NCI-H2227 (cell line): ENCODE data around the gene CALN1.
"Not testable (repeated sequence)": the region's sequence is repeated elsewhere in the genome, so short reads cannot be mapped to it uniquely, and the experiment has no call there.

Source experiments
- DNase-seq: peaks from one replicate; lab custom pipeline; 2025; ENCODE audit not compliant: unreplicated experiment; lab: John Stamatoyannopoulos, UW

Gene CALN1

DNA sequence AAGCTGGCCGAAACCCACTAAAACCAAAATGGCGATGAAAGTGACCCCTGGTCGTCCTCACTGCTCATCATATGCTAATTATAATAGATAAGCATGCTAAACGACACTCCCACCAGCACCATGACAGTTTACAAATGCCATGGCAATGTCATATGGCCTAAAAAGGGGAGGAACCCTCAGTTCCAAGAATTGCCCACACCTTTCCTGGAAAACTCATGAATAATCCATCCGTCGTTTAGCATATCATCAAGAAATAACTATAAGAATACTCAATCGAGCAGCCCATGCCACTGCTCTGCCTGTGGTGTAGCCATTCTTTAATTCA lies 422.0 kb downstream of the CALN1 start:
- DNase-seq = no peak

DNA sequence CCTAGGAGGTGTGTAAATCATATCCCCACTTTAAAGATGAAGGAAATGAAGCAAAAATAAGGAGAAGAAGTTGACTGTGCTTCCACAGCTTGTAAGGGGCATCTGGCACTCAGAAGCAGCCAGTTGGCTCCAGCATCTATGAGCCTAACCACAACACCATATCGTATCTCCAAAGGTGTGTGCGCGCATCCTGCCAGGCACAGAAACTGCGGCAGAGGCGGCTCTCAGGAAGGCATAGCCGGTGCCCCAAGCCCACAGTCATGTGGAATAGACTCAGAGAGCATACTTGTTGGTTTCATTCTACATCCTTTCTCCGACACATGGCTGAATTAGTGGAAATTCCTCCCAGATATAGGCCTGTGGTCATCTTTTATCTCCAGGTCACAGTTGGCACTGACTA lies 423.9 kb downstream of the CALN1 start:
- DNase-seq = no peak

DNA sequence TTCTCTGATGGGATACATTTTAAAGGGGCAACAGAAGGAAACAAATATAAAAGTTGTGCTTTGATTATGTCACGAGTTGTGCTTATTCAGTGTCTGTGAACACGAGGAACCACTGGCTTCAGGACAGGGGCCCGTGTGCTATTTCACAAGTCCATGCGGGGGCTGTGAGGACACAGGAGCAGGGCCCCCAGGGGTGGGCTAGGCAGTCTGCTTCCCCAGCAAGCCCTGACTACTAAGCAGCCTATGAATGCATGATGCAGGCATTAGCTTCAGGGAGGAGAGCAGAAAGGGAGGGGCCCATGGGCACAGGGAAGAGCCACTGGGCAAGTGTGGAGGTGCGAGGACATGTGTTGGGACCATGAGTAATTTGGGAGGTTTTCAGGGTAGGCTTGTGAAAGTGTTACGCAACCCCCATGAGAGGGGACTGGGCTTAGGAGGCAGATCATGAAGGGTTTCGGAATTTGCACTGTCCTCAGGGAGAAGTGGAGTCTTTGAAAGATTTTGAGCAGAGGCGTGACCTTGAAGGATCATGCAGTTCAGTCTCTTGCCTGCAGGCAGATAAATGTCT lies 424.9 kb downstream of the CALN1 start:
- no peak for DNase-seq

- DNase-seq = no peak
Measured at GRCh38 chr7:71984348-71984747, 427.8 kb downstream of the CALN1 start.

- no peak for DNase-seq
Measured at GRCh38 chr7:71982851-71983250, 429.3 kb downstream of the CALN1 start.

DNA sequence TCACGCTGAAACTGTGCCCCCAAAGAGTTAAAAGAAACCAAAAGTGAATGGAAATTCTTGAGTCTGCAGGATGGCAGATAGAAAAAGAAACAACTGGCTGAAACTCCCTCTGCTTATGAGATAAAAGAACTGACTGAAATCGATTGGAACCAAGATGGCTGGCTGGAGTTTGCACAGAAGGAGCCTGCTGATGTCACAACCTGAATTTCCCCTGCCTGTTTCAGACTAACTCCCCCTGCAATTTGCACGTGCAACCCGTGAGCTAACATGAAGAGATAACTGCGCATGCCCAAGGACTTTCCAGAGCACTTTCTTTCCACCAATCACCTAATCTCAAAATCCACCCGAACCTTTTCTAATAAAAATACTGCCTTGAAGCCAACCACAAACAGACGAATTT lies 435.5 kb downstream of the CALN1 start:
- no peak for DNase-seq

DNA sequence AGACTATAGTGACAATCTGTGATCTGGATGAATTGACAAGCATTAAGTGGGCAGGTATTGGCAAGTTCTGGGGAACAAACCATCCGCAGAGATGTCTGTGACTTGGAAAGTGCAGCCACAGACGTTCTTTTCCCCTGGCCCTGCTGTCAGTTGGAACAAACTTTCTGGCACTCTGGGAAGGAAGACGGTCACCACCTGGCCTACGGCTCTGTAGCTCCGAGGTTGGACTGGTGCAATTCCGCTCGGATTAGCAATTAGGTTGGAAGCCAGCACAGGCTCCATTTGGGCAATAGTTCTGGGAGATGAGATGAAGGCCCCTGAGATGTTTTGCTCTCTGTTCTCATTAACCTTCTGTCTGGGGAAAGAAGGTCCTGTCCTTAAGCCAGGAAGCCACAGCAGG lies 437.5 kb downstream of the CALN1 start:
- no peak for DNase-seq

- no peak for DNase-seq
Measured at GRCh38 chr7:71972534-71972933, 439.6 kb downstream of the CALN1 start.

DNA sequence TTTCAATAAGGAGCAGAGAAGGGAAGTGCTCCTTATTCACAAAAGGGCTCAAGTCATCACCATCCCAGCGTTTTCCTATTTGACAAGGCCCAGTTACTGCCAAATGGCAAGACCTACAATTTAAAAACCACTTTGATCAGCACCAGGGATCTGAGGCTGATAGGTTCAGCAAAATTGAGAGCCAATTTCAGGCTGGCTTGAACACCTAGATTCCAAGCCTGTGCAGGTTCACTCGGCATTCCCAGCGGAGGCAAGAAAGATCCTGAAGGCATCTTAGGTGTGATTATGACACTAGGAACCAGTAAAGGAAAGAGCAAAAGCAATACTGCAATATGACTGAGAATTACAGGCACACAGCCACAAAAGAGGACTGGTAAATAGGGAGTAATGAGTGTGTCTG lies 441.4 kb downstream of the CALN1 start:
- no peak for DNase-seq

DNA sequence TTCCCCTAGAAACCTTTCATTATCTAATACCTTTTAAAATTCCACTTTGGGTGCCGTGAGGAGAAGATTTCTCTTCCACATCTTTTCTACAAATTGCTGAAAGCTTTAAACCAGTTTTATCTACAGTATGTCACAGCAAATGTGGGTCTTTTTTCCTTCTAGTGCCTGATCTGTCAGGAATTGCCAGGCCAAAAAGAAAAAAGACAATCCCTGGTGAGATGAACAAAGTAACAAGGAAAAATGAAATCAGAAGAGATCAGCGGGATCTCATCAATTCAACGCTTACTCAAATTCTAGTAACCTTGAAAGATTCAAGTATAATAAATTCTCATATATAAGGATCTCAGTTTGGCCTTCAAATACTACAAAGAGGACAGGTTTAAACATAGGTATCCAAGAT lies 449.5 kb downstream of the CALN1 start:
- no peak for DNase-seq

DNA sequence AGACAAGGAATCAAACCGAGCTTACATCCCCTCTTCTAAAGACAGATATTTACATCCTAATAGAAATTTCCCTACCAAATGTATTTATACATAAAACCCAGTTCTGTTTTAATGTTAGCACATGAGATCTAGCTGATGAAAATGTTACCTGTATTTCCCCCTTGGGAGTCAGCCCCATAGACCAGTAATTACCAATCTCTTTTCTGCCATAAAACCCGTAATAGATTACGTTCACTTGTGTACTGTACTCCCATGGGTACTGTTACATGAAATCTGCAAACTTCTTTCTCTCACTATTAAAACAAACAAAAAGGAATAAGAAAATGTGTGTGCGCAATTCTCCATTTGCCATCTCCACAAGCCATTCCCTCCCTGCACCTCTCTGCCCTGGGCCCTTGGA lies 450.9 kb downstream of the CALN1 start:
- DNase-seq = no peak

- DNase-seq = no peak
Measured at GRCh38 chr7:71942115-71942514, 470.0 kb downstream of the CALN1 start.

DNA sequence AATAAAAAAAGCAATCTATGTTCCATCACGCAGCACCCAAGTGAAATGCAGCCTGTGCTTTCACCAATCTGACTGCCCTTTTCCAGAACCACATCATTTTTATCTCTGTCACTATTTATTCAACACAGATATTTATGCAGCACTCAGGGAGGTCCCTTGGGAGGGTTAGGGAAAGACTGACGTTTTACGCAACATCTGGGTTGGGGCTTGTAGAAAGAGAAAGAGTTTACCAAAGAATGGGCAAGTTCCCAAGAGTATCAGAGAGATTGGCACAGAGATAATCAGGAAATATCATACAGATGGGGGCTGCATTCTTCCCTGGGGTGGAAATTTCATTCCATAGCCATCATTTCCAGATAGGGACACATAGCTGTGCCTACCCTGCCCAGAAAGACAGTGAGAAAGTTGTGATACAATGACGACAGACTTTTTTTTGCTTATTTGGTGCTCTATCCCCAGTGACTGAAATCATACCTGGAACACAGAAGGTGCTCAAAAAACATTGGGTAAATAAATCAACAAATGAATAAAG lies 474.2 kb downstream of the CALN1 start:
- DNase-seq = no peak

GRCh38 chr7:71935674-71936073 lies 476.5 kb downstream of the CALN1 start:
- DNase-seq = no peak

DNA sequence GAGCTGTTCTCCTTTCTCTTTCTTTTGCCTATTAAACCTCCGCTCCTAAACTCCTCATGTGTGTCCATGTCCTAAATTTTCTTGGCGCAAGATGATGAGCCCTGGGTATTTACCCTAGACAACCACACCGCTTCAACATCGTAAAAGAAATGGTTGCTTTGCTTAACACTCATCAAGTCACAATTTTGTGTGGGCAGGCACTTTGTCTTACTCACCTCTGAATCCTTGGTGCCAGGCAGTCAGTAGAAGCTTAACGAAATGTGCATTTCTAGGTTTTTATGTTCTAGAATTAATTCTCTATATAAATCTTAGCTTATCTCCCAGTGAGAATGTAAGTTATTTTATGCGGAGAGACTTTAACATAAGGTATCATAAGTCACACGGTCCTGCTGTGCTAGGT lies 478.7 kb downstream of the CALN1 start:
- no peak for DNase-seq

DNA sequence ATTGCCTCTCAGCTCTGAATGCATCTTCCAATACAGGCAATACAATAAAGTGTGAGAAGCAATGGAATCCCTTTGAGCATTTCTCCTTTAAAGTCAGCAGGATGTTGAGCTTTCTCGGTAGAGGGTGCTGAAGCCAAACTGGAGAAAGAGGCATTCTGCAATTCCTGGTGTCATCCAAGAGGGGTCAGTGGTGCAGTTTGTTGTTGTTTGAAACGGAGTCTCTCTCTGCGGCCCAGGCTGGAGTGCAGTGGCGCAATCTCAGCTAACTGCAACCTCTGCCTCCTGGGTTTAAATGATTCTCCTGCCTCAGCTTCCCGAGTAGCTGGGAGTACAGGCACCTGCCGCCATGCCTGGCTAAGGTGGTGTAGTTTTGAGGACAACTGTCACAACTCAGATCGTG lies 486.5 kb downstream of the CALN1 start:
- no peak for DNase-seq

DNA sequence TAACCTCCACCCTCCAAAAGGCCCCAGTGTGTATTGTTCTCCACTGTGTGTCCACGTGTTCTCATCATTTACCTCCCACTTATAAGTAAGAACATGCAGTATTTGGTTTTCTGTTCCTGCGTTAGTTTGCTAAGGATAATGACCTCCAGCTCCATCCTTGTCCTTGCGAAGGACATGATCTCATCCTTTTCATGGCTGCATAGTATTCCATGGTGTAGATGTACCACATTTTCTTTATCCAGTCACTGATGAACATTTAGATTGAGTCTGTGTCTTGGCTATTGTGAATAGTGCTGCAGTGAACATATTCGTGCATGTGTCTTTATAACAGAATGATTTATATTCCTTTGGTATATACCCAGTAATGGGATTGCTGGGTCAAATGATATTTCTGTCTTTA lies 497.9 kb downstream of the CALN1 start:
- not testable (repeated sequence) for DNase-seq

DNA sequence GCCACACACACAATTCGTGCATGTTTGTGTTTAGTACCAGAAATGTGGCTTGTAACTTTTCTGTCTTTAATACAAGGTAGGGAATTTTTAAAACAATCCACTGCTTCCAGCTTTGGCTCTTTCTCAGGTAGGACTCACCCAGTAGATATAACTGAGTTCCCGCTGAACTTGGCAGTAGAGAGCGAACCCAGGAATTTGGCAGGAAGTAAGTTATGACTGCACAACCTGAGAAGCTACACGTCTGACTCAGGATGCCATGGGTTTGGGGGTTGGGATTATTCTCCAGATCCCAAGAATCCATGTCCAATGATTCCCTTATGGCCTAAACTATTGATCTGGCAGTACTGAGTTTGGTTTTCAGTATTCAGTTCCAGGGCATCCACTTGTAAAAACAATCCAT lies 499.7 kb downstream of the CALN1 start:
- DNase-seq = no peak

DNA sequence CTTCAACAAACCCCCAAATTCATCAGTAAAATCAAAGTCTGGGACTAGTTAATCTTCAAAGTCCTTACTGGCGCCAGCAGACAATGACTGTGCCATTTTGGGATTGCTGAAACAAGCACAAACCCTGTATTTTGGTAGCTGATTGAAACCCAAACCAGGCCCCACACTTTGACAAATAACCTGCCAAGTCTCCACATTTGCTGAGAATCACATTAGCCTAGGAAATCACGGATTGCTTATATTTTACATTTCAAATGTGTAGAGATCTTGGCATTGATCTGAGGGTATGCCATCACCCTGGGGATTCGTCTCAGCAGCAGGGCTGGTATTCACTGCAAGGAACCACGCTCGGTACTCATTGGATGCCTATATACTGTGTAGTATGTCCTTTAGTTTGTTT lies 501.1 kb downstream of the CALN1 start:
- no peak for DNase-seq

GRCh38 chr7:71905821-71906220 lies 506.3 kb downstream of the CALN1 start:
- DNase-seq = no peak

DNA sequence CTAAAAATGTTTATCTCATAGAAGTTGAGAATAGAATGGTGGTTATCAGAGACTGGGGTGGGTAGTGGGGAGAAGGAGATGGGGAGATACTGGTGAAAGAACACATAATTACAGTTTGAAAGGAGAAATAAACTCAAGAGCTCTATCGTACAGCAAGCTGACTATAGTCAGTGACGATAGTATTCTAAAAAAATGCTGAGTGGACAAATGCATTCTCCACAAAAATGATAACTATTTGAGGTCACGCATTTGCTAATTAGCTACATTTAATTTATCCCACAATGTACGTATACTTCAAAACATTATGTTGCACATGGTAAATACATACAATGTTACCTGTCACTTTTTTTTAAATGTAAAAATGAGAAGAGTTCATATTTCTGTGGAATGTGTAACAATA lies 507.7 kb downstream of the CALN1 start:
- no peak for DNase-seq

DNA sequence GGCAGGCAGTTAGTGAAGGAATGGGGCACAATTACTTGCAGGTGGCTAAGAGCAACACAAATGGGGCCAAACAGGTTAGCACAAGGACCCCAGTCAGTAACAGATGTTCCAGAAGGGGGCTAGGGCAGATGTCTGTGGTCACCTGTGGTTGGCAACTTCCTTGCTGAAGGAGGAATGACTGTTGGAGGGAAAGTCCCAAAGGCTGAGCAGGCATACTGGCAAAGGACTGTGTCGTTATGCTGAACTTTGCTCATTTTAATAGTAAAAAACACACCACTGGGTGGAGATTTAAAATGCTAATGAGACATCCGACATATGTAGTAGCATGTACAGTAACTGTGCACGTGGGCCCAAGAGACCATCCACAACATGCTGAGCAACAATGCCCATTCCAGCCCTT lies 511.6 kb downstream of the CALN1 start:
- DNase-seq = no peak

- DNase-seq = no peak
Measured at GRCh38 chr7:71896535-71896934, 515.6 kb downstream of the CALN1 start.

DNA sequence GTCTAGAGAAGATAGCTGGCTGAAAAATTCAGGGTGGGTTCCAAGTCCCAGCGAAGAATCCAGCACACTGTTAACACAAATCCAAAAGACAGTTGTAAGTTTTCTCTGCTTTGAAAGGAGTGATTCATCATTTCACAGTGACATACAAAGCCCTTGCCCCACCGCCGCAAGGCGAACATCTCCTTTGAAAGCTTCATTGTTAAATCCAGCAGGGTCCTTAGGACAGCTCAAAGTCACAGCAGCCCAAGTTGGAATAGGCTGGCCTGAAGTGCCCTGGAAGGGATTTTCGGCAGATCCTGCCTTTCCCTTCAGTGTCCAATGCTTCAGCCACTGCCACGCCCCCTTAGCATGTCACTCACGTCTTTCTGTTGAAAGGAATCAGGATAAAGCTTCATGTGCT lies 526.1 kb downstream of the CALN1 start:
- no peak for DNase-seq
